GM19468 (cell line): ENCODE measurements around the gene FOXL2NB.

Experiments used
- ATAC-seq: cut with Tn5 transposase; IDR thresholded peaks from one replicate; pipeline ENCODE4 v1.9.1; 2021; ENCODE audit warnings: mild to moderate bottlenecking, moderate library complexity, moderate number of reproducible peaks; ENCODE audit not compliant: unreplicated experiment; ENCODE audit errors: extremely low read depth

FOXL2NB gene

DNA sequence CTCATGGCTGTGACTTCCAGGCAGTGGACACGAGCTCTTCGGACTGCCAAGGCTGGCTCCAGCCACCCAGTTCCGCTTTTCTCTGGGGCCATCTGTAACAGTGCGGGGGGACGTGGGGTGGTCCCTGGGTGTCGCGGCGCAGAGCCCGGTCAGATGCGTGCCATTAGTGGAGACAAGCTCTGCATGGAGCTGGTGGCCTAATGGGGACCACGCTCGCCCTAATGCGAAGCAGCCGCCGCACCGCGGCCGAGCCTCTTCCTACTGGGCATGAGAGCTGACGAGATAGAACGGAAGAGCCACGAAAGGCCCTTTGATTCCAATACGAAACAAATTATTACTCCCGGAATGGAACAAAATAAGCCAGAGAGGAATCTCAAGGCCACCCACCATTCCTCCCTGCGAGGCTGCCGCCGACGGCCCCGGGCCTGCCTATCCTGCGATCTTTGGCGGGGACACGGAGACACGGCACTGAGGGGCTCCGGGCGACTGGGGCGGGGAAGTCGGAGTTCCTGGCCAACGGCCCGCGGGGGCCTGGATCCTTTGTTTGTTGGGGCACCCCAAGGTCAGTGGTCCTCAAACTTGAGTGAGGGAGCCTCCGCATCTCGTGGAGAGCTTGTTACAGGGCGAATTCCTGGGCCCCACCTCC is 18.2 kb upstream of the FOXL2NB start:
- no peak for ATAC-seq

DNA sequence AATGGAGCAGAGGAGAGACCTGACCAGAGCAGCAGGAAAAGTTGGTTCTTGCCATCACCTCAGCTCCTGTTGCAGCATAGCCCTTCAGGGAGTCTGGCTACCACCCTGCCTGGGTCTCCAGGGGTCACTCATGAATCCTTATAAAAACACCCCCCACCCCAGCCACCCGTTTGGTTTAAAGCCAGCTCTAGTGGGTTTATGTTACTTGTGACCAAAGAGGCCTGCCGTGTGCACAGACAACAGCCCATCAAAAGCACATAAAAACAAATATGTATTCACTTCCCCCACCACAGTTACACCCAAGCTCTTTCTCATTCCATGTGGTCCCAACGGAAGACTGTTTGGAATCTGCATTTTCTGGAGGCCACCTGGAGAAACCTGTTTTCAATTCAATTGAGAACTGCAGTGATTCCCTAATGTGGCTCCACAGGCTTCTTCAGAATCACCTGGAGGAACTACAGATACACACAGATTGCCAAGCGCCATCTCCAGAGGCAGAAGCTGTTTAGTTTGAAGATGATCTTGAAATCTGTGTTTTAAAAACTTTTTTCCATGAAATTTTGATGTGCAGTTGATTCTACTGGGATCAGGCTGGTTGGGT is 13.8 kb upstream of the FOXL2NB start:
- no peak for ATAC-seq

DNA sequence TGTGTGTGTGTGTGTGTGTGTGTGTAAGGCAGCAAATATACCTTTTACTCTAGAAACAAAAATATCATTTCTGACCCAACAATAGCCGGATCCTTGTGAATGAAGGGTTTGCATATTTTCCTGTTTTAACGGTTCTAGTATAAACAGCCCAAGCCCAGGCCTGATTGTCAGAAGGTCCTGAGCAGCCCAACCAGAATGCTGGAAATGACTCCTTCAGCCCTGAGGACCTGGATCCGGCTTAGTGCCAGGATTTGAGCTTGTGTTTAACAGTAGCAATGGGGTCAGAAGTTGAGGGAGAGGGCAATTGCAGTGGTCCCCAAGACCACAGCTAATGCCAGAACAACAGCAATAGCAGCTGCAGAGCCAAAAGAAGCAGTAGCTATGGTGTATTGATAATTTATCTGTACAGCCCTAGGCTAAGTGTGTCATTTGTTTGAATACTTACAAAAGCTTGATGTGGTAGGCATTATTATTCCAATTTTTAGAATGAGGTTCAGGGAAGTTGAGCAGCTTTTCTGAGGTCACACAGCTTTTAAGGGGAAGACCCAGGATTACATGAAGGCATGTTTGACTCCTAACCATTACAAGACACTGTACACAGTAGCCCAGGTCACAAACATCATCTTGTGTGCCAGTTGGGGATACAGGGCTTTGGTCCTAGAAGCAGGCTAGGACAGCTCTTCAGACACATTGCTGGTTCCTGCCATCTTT is 12.9 kb upstream of the FOXL2NB start:
- no peak for ATAC-seq

DNA sequence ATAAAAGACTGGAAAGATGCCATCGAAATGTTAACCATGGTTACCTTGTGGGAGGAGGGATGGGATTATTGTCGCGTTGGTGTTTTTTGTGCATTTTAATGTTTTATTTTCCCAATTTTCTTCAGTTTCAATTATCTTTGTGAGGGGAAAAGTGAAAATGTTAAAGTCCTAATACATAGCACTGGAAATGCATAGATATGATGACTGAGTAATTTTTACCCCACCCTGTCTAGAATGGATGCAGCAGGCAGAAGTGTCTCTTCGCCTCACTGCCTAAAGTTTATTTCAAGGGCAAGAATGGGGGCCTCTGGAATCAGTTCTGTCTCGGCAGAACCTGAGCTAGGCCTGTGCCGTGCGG is 11.5 kb upstream of the FOXL2NB start:
- no peak for ATAC-seq

DNA sequence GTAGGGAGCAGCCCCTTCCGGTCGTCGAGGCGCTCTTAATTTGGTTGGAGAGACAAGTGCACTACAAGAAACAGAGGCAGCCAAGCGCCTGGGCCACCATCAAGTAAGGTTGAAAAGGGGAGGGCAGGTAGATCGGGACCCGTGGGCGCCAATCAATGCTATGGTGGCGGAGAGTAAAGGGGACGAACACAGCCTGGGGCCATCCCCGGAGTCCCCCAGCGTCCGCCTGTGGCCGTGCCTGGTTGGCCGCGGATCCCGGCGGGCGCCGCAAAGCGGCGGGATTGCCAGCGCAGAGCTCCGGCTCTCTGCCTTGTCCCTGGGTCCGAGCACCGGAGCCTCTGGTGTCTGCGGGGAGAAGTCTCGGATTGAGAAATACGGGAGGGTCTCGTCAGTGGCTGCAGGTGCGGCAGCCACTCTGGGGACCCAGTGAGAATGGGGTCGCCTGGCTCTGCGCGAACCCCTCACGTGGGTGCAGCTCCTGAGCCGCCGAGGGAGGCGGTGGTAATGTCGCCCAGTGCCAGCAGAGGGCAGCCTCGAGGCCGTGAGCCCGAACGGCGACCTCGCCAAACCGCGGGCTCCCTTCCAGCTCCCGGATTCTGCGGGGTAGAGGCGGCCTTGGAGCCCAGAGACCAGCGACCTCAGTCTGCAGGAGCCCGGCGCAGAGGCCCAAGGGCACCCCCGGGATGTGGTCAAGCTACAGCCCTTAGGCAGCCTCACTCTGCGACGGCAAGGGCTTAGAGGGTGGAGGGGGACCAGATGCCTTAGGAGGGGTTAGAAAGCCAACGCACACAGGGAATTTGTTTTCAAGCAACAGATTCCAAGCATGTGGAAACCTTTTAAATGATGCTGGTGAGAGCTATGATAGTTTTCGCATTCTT is 10.9 kb upstream of the FOXL2NB start:
- ATAC-seq: peak; percentile 55

DNA sequence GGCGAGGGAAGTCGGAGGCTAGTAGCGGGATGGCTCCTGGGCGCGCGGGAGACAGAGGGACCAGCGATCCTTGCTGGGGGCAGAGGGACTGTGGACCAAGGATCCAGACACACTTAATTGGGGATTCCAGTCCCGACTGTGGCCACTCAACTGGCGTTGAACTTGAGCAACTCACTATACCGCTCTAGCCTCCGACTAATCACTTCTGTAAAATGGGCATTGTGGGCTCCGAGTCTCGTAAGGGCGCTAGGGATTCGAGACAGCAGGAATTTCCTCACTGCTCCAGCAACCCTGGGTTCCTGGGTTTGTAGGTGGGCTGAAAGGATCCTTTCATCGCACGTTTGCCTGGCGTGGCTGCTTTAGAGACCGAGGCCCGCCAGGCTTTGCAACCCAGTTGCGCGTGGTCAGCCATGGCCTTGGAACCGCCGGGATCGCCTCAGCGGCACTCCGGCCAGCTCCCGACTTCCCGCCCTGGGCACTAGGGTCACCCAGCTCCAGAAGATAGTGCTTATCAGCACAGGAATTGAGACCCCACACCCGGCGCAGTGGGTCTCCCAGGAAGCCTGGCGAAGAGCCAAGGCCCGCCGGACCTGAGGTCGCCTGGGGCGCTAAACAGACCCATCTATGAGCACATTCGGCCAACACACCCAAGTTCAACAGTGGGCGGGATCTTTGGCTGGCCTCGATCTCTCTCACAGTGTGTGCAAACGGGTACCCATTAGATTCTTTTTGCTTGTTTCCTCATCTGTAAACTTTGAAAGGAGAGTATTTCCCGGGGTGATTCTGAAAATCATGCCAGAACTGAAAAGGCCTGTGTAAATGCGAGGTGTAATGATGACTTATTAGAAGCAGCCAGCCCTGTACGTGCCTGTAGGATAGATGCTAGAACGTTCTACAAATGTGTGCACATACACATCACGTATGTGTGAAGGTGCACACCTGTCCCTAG is 10.0 kb upstream of the FOXL2NB start:
- no peak for ATAC-seq

DNA sequence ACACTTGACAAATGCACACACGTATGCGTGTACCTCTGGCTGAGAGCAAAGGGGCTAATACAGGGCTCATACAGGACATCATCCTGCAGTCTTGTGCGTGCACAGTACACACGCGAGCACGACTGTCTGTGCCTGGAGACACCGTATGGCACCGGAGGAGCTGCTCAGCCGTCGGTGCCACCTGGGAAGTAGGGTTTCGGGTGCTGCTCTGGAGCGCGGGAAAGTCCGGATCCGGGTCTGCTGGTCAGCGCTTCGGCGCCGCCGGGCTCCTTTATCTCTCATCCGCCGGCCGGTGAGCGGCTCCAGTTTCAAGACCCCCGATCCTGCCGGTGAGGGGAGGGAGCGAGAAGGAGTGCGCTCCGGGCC is 9.3 kb upstream of the FOXL2NB start:
- no peak for ATAC-seq

DNA sequence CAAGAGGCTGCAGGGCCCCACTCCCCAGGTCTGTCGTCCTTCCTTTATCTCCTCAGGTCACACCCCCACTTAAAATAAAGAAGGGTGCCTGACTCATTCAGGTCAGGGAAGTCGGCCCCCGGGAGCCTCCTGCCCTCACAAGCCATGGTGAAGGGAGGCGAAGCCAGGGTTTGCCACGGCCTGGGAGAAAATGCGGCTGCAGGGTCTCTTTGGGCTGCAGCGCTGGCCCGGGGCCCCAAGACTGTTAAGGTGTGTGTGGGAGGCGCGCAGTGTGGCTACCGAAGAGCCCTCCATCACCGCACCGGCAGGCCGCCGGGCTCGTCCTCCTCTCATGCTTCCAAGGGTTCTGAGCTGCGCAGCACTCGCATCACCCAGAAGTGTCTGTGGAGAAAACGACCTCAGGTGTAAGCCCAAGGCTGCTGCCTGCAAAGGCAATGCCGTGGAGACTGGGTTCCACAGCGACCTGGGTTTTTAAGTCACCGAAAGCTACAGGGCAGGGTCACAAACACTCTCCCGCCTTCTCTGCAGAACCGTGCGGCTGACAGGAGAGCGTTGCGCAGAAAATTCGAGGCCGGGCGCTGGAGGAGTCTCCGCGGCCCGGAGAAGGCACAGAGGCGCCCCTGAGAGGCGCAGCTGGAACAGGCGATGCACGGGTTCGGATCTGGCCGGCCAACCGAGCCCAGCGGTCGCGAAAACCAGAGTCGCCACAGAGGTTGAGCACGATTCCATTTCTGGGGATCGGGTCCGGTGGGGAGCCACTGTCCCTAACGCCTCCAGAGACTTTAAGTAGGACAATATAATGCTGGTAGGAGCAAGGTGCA is 8.8 kb upstream of the FOXL2NB start:
- no peak for ATAC-seq

DNA sequence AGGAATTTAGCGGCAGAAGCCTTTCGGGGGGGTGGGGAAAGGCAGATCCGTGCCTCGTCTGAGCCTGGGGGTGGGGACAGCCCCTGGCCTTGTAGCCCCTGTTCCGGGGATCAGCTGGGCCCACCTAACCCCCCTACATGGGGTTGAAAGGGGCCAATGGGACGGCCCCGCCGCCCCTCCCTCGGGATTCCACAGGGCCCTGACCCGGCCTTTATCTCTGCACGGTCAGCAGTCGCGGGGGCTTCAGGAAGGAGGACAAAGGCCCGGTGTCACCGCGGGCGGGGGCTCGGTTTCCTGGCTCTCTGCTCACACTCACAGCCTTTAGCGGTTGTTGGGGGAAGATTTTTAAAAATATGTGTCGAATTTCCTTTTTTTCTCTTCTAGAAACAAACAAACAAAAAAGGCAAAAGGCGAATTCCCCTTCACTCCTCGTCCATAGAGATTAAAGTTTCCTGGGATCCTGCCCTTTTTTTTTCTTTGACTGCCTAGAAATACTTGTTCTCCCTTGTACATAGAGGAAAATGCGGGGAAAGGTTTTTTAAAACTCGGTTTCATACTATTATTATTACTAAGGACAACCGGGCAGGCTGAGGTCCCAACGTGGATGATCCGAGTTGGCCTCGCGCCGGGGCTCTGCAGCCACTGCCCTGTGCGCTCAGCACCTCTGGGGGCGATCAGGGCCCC is 8.0 kb upstream of the FOXL2NB start:
- ATAC-seq: no peak

DNA sequence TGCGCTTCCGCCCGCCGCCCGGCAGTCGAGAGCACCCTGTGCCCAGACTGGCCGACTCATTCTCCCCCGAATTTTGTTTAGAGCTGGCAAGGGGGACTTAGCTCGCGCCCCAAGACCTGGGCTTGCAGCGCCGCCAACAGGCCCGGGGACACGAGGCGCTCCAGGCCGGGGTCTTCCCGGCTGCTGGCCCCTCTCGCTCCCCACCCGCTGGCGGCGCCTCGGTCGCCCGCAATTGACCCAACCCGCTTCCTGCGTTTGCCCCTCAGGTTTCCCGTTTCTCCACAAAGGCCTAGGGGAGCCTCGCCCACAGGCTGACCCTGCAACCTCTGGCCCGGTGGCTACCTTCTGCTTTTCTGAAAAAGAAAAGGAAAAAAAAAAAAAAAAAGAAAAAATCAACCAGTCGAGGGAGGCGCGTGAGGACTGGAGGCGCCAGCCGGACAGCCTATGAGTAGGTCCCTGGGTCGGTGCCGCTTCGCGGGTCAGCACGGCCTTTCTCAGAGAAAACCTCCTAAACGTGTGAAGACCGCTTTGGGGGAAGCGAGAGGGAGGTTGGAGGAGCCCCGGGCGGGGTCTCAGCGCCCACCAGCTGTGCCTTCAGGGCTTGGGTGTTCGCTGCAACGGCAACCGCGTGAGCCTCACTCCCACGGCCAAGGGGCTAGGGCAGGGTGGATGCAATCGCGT is 7.3 kb upstream of the FOXL2NB start:
- no peak for ATAC-seq

DNA sequence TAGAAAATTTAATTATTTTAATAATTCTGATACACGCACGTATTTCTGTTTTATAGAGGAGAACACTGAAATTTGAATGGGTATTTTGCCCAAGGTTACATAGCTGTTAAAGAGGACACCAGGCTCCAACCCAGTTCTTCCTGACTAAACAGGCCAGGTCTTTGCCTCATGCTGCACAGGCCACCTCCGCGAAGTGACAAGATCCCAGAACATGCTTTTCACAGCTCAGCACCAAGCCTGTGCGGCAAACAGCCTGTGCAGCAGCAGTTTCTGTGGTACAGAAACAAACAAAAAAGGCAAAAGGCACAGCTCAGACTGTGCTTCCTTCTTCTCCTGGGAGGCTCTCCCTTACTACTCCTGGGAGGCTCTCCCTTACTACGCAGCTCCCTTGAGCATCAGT is 6.6 kb upstream of the FOXL2NB start:
- no peak for ATAC-seq

DNA sequence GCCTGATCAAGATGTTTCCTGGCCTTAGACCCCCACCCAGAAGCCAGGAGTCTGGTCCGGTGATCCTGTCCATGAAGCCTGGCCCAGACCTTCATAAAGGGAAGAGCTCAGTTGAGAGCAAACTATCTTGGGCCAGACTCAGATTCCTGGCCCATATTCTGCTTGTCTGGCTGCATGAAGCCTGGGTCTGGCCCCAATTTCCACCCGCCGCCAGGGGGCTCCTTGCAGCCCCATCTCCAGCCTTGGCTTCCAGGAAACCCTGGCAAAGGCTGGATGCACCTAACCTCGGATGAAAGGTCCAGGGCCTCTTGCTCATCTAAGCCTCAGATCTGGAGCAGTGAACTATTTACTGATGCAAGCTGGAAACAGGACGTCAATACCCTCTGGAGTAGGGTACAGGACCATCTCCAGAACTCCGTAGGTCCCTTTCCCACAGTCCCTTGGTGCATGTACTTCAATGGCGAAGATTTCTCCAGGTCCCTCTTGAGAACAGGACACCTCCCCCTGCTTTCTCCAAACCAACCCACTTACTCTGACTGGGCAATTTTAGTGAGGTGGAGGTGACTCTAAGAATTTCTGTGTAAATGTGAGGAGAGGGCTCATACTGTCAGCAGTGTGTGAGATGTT is 5.6 kb upstream of the FOXL2NB start:
- ATAC-seq: no peak

DNA sequence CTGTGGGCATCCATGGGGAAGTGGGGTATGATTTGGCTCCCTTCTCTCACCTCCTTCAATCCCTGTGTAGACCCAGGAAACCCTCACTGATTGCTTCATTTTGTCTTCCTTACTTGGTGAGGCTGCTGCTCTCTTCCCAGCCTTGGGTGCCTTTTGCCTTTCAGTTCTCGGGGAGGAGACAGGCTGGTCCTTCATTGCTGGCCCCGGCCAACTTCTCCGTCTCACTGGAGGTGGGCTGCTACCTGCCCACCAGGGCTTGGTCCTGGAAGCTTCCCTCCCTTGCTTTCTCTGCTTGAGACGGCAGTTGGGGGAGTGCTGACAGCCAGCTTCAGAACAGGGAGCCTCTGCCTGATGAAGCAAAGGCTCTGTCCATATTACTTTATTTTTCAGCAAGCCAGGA is 4.7 kb upstream of the FOXL2NB start:
- no peak for ATAC-seq

DNA sequence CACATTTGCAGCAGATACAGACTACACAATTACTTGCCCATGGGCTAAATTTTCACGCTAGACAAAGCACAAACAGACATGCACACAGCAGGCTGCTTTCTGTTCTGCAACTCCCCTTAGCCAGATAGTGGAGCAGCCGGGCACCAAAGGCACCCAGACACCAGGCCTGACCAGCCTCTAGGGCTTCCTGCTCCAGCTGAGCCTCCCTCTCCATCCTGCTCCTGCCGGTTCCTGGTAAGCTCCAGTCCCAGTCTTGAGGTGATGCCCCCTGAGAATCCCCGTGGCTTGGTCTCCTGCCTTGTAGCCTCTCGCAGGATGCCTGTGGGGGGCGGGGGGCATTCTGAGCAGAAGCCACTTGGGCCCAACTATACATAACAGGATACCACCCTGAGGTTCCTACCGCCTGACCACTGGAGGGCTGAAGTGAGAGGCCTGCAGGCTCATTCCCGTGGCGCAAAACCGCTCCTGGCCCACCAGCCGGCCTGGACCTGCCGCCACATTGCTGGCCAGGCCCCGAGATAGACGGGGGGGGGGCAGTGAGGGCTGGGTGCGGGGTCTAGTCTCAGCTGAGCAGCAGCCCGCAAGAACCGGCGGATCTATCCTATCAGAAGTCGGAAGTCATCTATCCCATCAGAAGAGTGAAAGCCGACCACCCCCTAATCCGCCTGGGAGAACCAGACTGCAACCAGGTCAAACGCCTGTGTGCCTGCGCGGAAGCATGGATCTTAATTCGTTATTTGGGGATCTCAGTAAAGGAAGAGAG is 4.0 kb upstream of the FOXL2NB start:
- no peak for ATAC-seq

DNA sequence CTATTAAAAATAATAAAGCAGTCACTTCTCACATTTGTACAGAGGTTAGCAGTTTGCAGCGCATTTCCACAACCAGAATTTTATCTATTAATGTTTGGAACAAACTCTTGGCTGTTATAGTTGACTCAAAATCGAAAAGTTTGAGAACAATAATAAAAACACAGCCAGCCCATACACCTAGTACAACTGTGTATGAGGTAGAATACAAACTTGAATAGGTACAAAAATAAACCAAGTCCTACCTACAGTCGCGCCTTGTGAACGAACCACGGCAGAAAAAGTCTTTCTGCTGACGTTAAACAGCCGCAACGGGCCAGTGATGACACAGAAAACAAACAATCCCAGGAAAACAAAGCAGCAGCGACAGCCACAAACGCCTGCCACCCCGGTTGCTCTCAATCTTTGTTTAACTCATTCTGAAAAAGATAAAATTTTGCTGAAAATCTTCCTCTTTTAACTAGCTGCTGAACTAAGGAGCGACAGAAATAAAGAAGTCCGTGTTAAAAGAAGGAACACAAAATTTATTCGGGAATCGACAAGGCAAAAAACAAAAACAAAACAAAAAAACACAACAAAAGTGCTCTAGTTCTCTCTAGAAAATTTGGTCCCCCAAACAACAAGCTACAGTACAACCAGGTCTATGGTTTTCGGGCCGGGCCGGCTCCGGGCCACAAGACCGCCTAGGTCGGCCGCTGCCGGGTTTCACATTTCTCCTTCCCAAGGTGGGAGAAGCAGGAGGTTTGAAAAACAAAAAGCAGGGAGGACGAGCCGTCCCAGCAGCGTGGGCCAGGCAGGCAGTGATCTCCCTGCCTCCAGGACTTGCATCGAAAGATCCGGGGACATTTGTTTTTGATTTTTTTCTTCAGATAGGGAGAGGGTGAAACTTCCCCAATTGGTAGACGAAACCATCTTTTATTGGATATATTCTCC is 3.0 kb upstream of the FOXL2NB start:
- ATAC-seq: no peak

DNA sequence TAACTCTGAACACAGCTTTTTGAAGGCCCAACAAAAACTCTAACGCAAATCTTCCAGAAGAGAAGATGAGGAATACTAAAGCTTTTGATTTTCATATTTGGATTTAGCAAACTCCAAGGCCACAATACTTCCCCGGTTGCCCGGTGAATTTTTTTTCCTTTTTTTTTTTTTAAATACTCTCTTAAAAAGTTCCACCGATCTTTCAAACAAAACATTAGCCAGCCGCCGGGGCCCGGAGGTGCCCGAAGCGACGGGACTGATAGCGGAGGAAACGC is 2.4 kb upstream of the FOXL2NB start:
- ATAC-seq: no peak
